Mammary epithelial cell (primary cell): ENCODE measurements around the gene SYNE1.

ENCODE experiments used
- CTCF ChIP-seq, 2 donors: IDR thresholded peaks in 1 of 2; conservative IDR thresholded peaks in 1 of 2; 2 replicates each; pipeline ENCODE4 v1.5.1; 2011 to 2012; ENCODE audit warnings: inconsistent platforms in 2 of 2, low read length in 2 of 2, mild to moderate bottlenecking in 2 of 2, control low read depth in 1 of 2, low read depth in 1 of 2; ENCODE audit not compliant: insufficient read depth in 1 of 2; ENCODE audit errors: extremely low read depth in 1 of 2
- EZH2 ChIP-seq: IDR thresholded peaks from 2 replicates; pipeline ENCODE4 v1.6.1; 2012; ENCODE audit warnings: low read length, inconsistent platforms, borderline replicate concordance

GRCh38 chr6:152380351-152380767 is 256.8 kb downstream of the SYNE1 start:
- TF ChIP-seq EZH2 (no peak), CTCF (conservative IDR thresholded peaks at IDR 0.05 in 1 of 2, IDR thresholded peaks at IDR 0.05 in 1 of 2; ENCODE audit: extremely low read depth in 1 of 2, insufficient read depth in 1 of 2, low read depth in 1 of 2, low read length in 2 of 2) (no peak)
